HG02938 (cell line): ENCODE measurements around the gene NAV2.

ENCODE experiments used
- ATAC-seq: cut with Tn5 transposase; IDR thresholded peaks from one replicate; pipeline ENCODE4 v1.9.1; 2021; ENCODE audit warnings: mild to moderate bottlenecking, moderate library complexity; ENCODE audit not compliant: unreplicated experiment

Gene NAV2

DNA sequence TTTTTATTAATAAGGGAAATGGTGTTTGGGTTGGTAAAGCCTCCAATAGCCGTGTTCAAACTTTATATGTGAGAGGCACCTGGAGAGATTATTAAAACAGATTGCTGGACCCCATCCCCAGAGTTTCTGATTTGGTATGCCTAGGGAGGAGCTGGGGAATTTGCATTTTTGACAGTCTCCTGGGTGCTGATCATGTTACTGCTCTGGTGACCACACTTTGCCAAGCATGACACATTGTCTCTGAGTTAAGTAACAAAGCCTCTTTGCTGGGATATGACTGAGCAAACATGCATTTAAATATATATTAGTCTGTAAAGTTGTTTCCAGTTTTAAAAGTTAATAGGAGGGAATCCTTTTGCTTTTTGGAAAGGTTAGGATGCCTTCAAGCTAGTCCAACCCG is 140.4 kb downstream of the NAV2 start:
- no peak for ATAC-seq

DNA sequence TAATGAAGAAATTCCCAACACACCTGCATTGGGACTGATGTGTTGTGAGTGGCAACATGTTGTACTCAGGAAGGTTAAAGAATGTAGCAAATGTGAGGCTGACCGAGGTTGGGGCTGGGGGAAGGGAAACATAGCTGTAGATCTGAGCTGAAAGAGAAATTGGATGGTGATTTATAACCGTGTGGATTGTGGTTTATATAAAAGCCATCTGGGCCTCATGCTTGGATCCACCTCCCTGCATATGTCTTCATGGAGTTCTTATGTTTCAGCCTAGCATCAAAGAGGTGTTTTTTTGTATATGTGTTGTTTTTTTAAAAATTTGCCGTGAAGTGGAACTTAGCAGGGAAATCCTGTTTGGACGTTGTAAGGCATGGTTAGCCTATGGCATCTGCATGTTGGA is 141.3 kb downstream of the NAV2 start:
- no peak for ATAC-seq

DNA sequence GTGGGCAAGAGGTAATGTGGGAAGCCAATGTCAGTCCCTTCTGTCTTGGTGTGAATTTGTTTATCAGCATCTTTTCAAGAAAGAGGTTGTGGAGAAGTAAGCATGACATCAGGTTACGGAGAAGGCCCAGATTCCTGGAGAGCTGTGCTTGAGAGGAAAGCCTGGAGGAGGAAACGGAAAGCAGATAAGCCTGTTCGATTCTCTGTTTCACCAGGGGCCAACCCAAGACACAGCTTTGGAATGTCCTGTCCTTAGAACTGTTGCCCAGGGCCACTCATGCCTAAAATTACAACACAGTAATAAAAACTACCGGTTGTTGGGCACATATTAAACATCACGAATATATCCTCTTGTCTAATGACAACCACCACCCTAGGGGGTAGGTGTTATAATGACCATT is 148.5 kb downstream of the NAV2 start:
- ATAC-seq: no peak

DNA sequence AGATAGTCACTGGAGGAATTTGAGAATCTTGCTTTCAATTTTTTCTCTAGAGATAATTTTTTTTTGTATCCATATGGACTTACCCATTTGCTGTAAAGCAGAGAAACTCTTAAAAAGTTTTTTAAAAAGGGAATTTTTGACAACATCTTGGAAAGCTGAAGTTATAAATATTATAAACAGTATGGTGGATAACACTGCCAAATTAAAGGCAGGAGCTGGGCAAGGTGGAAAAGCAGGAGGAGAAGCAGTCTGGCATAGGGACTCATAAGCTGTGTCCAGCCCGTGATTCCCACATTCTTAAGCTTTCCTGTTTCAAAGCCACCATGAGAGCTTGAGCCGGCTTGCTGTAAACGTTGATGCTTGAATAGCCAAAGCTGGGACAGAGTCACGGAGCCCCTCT is 149.5 kb downstream of the NAV2 start:
- ATAC-seq: no peak

- no peak for ATAC-seq
Measured at GRCh38 chr11:19864141-19865140, 151.8 kb downstream of the NAV2 start.

GRCh38 chr11:19866037-19866436 is 153.4 kb downstream of the NAV2 start:
- no peak for ATAC-seq

- ATAC-seq: no peak
Measured at GRCh38 chr11:19866521-19866920, 153.9 kb downstream of the NAV2 start.

- ATAC-seq: no peak
Measured at GRCh38 chr11:19867064-19867463, 154.4 kb downstream of the NAV2 start.

GRCh38 chr11:19868281-19868821 is 155.7 kb downstream of the NAV2 start:
- no peak for ATAC-seq

GRCh38 chr11:19868871-19869270 is 156.2 kb downstream of the NAV2 start:
- ATAC-seq: no peak

GRCh38 chr11:19869466-19869865 is 156.8 kb downstream of the NAV2 start:
- ATAC-seq: no peak

GRCh38 chr11:19869946-19870589 is 157.4 kb downstream of the NAV2 start:
- no peak for ATAC-seq

- no peak for ATAC-seq
Measured at GRCh38 chr11:19871531-19871930, 158.9 kb downstream of the NAV2 start.

- no peak for ATAC-seq
Measured at GRCh38 chr11:19872512-19873145, 160.0 kb downstream of the NAV2 start.

DNA sequence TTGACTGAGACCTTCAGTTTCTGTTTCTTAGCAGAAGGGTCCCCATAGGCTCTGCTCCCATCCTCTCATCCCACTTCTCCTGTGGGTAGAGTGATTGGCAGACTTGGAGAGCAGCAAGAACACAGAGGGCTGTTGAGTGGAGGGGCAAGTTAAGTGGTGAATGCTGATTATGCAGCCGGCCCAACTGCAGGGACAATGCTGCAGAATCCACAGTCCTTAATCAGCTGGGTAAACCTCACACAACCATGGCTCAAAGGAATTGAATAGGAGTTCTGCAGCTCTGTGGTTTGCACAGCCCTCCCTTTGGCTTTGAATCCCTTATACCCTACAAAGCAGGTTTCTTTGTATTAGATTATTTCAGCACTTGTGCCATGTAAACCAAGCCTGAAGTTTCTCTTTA is 161.1 kb downstream of the NAV2 start:
- ATAC-seq: no peak

GRCh38 chr11:19874266-19874665 is 161.6 kb downstream of the NAV2 start:
- no peak for ATAC-seq

GRCh38 chr11:19876750-19877149 is 164.1 kb downstream of the NAV2 start:
- no peak for ATAC-seq

GRCh38 chr11:19878520-19878919 is 165.9 kb downstream of the NAV2 start:
- no peak for ATAC-seq

DNA sequence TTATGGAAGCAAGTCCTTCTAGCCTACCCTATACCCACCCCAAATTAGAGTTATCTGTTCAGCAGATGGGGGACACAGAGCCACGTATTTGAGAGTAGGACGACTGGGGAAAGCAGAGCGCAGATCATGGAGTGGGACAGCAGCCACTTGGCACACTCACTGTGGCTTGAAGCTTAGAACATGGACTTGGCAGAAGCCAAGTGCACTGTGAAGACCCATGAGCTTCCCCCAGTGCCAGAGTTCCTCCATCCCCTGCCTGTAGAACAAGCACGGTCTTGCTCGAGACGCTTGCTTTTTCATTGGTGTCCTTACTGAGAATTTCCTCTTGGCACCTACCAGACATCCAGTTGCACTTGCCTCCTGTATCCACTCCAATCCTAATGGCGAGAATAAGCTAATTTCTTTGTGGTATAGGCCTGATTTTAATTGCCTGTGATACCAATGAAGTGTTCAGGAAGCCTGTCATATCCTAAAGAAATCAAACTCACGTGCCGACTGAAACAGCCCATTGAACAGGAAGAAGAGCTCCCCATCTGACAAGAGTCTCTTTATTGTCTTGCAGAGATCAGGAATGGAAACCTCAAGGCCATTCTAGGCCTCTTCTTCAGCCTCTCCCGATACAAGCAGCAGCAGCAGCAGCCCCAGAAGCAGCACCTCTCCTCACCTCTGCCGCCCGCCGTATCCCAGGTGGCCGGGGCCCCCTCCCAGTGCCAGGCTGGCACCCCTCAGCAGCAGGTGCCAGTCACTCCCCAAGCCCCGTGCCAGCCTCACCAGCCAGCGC is 166.9 kb downstream of the NAV2 start:
- ATAC-seq: no peak

DNA sequence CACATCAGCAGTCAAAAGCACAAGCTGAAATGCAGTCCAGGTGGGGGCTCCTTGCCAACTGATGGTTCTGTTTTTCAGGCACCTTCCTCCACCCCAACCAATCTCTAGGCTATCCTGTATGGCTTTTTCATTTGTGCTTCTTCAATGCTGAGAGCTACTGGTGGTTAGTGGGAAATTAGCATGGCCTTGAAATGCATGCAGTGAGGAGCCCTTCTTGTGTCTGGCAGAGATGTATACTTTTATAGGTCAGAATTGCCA is 167.4 kb downstream of the NAV2 start:
- no peak for ATAC-seq

- ATAC-seq: no peak
Measured at GRCh38 chr11:19881177-19881576, 168.5 kb downstream of the NAV2 start.
